Body of pancreas (tissue), 4 donors: Measurements from ENCODE around the gene KLHL6.

Experiments
- CTCF ChIP-seq, 7 experiments: fragments of 450-650 bp in 4 of 7; fragments of 200-600 bp in 3 of 7; sonication (generic) in 3 of 7; IDR thresholded peaks; one replicate each; pipeline ENCODE4 v1.5.1; 2016 to 2019; ENCODE audit warnings: antibody characterized with exemption in 7 of 7
- POLR2A ChIP-seq, 3 donors: fragments of 450-650 bp; IDR thresholded peaks; one replicate each; pipeline ENCODE4 v1.6.1; 2016; ENCODE audit warnings: antibody characterized with exemption in 3 of 3, mild to moderate bottlenecking in 2 of 3

- TF ChIP-seq CTCF (IDR thresholded peaks at IDR 0.05) (no peak), POLR2A (IDR thresholded peaks at IDR 0.05) (no peak)
These were observed 48.7 kb downstream of the KLHL6 start for GRCh38 chr3:183506674-183507320.
